Upper lobe of left lung (tissue), 4 donors: Measurements from ENCODE around the gene ACY1.

Experiments
- EP300 ChIP-seq, 4 donors: sonication (generic); formaldehyde crosslinking; IDR thresholded peaks; one replicate each; pipeline ENCODE4 v1.5.1; 2017; ENCODE audit warnings: antibody characterized with exemption in 4 of 4, control low read depth in 2 of 4
- POLR2A ChIP-seq, 4 donors: fragments of 450-650 bp; IDR thresholded peaks; one replicate each; pipeline ENCODE4 v1.5.1; 2016 to 2017; ENCODE audit warnings: antibody characterized with exemption in 4 of 4, mild to moderate bottlenecking in 2 of 4
- POLR2AphosphoS5 ChIP-seq, 2 donors: sonication (generic); formaldehyde crosslinking; IDR thresholded peaks; one replicate each; pipeline ENCODE4 v1.5.1; 2017; ENCODE audit warnings: antibody characterized with exemption in 2 of 2
- TF ChIP-seq, protein P1 (sequence below), 6 experiments: fragments of 450-650 bp in 4 of 6; fragments of 200-600 bp in 2 of 6; sonication (generic) in 2 of 6; IDR thresholded peaks; one replicate each; pipeline ENCODE4 v1.5.1; 2016 to 2019; ENCODE audit warnings: antibody characterized with exemption in 6 of 6

DNA sequence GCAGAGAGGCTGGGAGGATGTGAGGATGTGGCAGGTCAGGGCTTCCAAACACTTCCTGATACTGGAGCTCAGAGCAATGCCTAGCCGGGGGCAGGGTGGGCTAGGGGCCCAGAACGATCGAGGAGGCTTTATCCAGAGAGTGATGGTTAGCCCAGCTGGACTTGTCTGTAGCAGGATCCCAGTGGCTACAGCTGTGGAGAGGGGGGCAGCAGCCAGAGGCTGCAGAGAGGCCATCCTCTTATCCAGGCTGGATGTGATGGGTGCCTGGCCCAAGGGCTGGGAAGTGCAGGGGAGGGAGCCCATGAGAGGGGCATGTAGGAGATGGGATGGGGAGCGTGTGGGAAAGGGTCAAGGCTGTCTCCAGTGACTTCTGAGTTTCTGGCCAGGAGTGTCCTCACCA, 36.5 kb upstream of the ACY1 start:
- TF ChIP-seq, protein P1, sequence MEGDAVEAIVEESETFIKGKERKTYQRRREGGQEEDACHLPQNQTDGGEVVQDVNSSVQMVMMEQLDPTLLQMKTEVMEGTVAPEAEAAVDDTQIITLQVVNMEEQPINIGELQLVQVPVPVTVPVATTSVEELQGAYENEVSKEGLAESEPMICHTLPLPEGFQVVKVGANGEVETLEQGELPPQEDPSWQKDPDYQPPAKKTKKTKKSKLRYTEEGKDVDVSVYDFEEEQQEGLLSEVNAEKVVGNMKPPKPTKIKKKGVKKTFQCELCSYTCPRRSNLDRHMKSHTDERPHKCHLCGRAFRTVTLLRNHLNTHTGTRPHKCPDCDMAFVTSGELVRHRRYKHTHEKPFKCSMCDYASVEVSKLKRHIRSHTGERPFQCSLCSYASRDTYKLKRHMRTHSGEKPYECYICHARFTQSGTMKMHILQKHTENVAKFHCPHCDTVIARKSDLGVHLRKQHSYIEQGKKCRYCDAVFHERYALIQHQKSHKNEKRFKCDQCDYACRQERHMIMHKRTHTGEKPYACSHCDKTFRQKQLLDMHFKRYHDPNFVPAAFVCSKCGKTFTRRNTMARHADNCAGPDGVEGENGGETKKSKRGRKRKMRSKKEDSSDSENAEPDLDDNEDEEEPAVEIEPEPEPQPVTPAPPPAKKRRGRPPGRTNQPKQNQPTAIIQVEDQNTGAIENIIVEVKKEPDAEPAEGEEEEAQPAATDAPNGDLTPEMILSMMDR (IDR thresholded peaks at IDR 0.05): no peak
- TF ChIP-seq EP300 (IDR thresholded peaks at IDR 0.05) (no peak), POLR2A (IDR thresholded peaks at IDR 0.05) (no peak), POLR2AphosphoS5 (IDR thresholded peaks at IDR 0.05) (no peak)
